Peyer's patch (tissue), 4 donors: ENCODE measurements around the gene CPNE2.

ENCODE experiments used
- CTCF ChIP-seq, 6 experiments: fragments of 450-650 bp in 4 of 6; fragments of 200-600 bp in 2 of 6; sonication (generic) in 1 of 6; IDR thresholded peaks; one replicate each; pipeline ENCODE4 v1.5.1; 2017 to 2019; ENCODE audit warnings: antibody characterized with exemption in 6 of 6, mild to moderate bottlenecking in 3 of 6, moderate library complexity in 1 of 6
- POLR2A ChIP-seq, 2 donors: fragments of 450-650 bp; IDR thresholded peaks; one replicate each; pipeline ENCODE4 v1.5.1; 2017; ENCODE audit warnings: antibody characterized with exemption in 2 of 2, mild to moderate bottlenecking in 2 of 2, moderate library complexity in 2 of 2

GRCh38 chr16:57169327-57169726 is 76.9 kb downstream of the CPNE2 start:
- no peak for TF ChIP-seq CTCF (IDR thresholded peaks at IDR 0.05)
- no peak for TF ChIP-seq POLR2A (IDR thresholded peaks at IDR 0.05)
